ENCODE measurements around the gene GSK3A.

Gene GSK3A

DNA sequence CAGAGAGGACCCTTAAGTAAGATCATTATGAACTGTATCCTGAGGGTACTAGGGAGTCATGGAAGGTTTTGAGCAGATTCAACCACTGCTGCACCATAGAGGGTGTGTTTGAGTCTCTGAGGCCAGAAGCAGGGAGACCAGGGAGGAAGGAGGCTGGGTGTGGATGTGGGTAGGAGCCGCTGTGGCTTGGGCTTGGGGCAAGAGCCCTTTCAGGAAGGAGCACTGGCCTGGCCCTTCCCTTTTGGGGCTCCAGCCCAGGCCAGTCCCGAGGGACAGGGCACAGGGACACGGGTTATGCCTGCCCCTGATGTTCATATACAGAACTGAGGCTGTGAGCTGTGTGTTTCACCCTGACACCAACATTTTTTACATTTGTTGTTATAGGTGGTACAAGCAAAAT, 33.9 kb upstream of the GSK3A start:
- TF ChIP-seq, protein P1, sequence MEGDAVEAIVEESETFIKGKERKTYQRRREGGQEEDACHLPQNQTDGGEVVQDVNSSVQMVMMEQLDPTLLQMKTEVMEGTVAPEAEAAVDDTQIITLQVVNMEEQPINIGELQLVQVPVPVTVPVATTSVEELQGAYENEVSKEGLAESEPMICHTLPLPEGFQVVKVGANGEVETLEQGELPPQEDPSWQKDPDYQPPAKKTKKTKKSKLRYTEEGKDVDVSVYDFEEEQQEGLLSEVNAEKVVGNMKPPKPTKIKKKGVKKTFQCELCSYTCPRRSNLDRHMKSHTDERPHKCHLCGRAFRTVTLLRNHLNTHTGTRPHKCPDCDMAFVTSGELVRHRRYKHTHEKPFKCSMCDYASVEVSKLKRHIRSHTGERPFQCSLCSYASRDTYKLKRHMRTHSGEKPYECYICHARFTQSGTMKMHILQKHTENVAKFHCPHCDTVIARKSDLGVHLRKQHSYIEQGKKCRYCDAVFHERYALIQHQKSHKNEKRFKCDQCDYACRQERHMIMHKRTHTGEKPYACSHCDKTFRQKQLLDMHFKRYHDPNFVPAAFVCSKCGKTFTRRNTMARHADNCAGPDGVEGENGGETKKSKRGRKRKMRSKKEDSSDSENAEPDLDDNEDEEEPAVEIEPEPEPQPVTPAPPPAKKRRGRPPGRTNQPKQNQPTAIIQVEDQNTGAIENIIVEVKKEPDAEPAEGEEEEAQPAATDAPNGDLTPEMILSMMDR (IDR thresholded peaks at IDR 0.05; ENCODE audit: borderline replicate concordance, insufficient read depth, low read depth, low read length), result no peak

DNA sequence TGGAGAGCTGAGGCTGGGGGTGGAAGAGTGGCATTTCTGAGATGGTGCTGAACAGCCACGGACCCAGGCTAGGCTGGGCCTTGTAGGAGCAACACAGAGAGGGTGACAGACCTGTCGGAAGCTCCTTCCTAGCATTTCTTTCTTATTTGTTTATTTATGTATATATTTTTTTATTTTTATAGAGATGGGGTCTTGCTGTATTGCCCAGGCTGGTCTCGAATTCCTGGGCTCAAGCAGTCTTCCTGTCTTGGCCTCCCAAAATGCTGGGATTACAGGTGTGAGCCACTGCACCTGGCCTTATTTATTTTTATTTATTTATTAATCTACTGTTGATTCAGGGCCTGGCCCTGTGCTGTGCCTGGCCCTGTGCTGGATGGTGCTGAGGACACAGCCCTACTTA, 33.1 kb upstream of the GSK3A start:
- TF ChIP-seq, protein P1 (IDR thresholded peaks at IDR 0.05; ENCODE audit: borderline replicate concordance, insufficient read depth, low read depth, low read length), result no peak
- no peak overlapping the region for H3K4me3 ChIP-seq (ENCODE audit: low read depth, low read length)

More for the DNA sequence above, 33.9 kb upstream of the GSK3A start:
- H3K4me3 ChIP-seq (ENCODE audit: low read depth, low read length), result no peak overlapping the region

DNA sequence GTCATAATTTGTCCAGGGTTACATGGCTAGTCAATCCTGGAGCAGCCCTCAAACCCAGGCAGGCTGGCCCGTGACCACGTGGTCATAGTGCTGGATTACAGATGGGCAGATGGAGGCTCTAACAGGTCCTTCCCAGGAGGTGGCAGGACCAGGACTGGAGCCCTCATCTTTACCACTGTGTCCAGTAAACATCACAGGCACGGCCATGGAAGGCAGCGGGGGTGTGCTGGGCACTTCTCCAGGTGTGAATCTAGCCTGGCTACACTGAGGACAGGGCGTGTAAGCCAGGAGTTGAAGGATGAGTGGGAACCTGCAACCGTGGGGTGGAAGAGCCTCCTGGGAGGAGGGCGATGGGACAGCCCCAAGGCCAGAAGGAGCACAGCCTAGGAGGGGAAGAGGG, 32.7 kb upstream of the GSK3A start:
- TF ChIP-seq, protein P1 (IDR thresholded peaks at IDR 0.05; ENCODE audit: borderline replicate concordance, insufficient read depth, low read depth, low read length), result no peak
- no peak overlapping the region for H3K4me3 ChIP-seq (ENCODE audit: low read depth, low read length)

DNA sequence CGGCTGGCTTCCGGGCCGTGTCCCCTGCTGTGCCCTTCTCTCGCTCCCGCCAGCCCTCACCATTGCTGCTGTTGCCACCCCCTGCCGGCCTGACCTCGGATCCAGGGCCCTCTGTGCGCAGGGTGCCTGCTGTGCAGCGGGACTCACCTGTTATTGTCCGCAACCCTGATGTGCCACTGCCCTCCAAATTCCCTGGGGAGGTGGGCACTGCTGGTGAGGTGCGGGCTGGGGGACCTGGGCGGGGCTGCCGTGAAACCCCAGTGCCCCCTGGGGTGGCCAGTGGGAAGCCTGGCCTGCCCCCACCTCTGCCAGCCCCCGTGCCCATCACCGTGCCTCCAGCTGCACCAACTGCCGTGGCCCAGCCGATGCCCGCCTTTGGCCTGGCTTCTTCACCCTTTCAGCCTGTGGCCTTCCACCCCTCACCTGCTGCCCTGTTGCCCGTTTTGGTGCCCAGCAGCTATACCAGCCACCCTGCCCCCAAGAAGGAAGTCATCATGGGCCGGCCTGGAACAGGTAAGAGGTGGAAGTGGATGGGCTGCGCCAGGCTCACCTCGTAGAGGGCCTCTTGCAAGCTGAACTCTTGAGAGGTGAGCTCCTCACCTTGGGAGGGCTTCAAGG, 31.8 kb upstream of the GSK3A start:
- no peak overlapping the region for H3K4me3 ChIP-seq (ENCODE audit: low read depth, low read length)
- TF ChIP-seq, protein P1 (IDR thresholded peaks at IDR 0.05; ENCODE audit: borderline replicate concordance, insufficient read depth, low read depth, low read length), result no peak

DNA sequence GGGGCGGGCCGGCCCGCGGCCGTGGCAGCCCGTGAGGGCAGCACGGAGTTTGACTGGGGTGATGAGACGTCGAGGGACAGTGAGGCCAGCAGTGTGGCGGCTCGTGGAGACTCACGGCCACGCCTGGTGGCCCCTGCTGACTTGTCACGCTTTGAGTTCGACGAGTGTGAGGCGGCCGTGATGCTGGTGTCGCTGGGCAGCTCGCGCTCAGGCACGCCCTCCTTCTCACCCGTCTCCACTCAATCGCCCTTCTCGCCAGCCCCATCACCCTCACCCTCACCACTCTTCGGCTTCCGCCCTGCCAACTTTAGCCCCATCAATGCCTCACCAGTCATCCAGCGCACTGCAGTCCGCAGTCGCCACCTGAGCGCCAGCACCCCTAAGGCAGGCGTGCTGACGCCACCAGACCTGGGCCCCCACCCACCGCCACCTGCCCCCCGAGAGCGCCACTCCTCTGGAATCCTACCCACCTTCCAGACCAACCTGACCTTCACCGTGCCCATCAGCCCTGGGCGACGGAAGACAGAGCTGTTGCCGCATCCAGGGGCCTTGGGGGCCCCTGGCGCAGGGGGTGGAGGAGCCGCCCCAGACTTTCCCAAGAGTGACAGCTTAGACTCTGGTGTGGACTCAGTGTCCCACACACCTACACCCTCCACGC, 31.1 kb upstream of the GSK3A start:
- TF ChIP-seq, protein P1 (IDR thresholded peaks at IDR 0.05; ENCODE audit: borderline replicate concordance, insufficient read depth, low read depth, low read length), result no peak
- H3K4me3 ChIP-seq (ENCODE audit: low read depth, low read length), result no peak overlapping the region

DNA sequence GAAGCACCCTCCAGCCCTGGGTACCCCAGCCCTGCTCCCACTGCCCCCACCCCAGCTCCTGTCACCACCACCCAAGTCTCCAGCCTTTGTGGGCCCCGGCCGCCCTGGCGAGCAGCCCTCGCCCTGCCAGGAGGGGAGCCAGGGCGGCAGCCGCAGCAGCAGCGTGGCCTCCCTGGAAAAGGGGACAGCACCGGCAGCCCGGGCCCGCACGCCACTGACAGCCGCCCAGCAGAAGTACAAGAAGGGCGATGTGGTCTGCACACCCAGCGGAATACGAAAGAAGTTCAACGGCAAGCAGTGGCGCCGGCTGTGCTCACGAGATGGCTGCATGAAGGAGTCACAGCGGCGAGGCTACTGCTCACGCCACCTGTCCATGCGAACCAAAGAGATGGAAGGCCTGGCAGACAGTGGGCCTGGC, 30.6 kb upstream of the GSK3A start:
- H3K4me3 ChIP-seq (ENCODE audit: low read depth, low read length), result no peak overlapping the region
- TF ChIP-seq, protein P1 (IDR thresholded peaks at IDR 0.05; ENCODE audit: borderline replicate concordance, insufficient read depth, low read depth, low read length), result no peak

DNA sequence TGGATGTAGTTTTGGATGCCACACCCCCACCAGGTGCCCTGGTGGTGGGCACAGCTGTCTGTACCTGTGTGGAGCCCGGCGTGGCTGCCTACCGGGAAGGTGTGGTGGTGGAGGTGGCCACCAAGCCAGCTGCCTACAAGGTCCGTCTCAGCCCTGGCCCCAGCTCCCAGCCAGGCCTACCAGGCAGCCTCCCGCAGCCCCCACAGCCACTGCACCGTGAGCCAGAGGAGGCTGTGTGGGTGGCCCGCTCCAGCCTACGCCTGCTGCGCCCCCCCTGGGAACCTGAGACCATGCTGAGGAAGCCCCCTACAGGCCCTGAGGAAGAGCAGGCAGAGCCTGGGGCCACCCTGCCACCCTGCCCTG, 30.1 kb upstream of the GSK3A start:
- TF ChIP-seq, protein P1 (IDR thresholded peaks at IDR 0.05; ENCODE audit: borderline replicate concordance, insufficient read depth, low read depth, low read length), result no peak
- no peak overlapping the region for H3K4me3 ChIP-seq (ENCODE audit: low read depth, low read length)
